Bronchial epithelial cell (primary cell): Measurements from ENCODE around the gene IL36A. TPM values are rescaled to one million over a fixed set of nuclear protein-coding genes. Genes with fewer than 3 reads are reported as not detected.

Experiments used
- DNase-seq: peaks from one replicate; pipeline ENCODE4 v3.0.0-alpha.2; 2010; ENCODE audit warnings: low read depth
- FAIRE-seq: peaks from 2 replicates; lab custom pipeline; 2011; peaks lifted over from hg19 to GRCh38; lab: Jason Lieb, UNC
- H3K27me3 ChIP-seq: 2 replicates; pipeline ENCODE4 v1.5.1; 2011; ENCODE audit warnings: low read length; ENCODE audit not compliant: control insufficient read depth, insufficient read depth
- H3K36me3 ChIP-seq: 2 replicates; pipeline ENCODE4 v1.5.1; 2011; ENCODE audit warnings: low read length; ENCODE audit not compliant: control insufficient read depth, insufficient read depth
- H3K4me3 ChIP-seq: 2 replicates; pipeline ENCODE4 v1.5.1; 2011; ENCODE audit warnings: mild to moderate bottlenecking, low read depth, low read length, control low read depth
- total RNA-seq: library from RNA; depleted of rRNA; stranded (reverse); fragments of >200 nt; gene quantifications from 2 replicates; pipeline ENCODE4 v1.2.1, GENCODE V29; 2014
- TF ChIP-seq, protein P1 (sequence below): IDR thresholded peaks from 2 replicates; pipeline ENCODE4 v1.5.1; 2011; ENCODE audit warnings: mild to moderate bottlenecking, moderate library complexity, low read length, control low read depth, inconsistent platforms; ENCODE audit not compliant: insufficient read depth, severe bottlenecking

The IL36A gene
- total RNA-seq, 1 donor from 2014 or later = 6.3 TPM

- TF ChIP-seq, protein P1, sequence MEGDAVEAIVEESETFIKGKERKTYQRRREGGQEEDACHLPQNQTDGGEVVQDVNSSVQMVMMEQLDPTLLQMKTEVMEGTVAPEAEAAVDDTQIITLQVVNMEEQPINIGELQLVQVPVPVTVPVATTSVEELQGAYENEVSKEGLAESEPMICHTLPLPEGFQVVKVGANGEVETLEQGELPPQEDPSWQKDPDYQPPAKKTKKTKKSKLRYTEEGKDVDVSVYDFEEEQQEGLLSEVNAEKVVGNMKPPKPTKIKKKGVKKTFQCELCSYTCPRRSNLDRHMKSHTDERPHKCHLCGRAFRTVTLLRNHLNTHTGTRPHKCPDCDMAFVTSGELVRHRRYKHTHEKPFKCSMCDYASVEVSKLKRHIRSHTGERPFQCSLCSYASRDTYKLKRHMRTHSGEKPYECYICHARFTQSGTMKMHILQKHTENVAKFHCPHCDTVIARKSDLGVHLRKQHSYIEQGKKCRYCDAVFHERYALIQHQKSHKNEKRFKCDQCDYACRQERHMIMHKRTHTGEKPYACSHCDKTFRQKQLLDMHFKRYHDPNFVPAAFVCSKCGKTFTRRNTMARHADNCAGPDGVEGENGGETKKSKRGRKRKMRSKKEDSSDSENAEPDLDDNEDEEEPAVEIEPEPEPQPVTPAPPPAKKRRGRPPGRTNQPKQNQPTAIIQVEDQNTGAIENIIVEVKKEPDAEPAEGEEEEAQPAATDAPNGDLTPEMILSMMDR = no peak
- no peak within 1 kb of the TSS for H3K4me3 ChIP-seq
- H3K27me3 ChIP-seq = no peaks in the 10 kb centered on the region
- no peaks in the 10 kb centered on the region for H3K36me3 ChIP-seq
- FAIRE-seq (no peak), DNase-seq (no peak)
These were observed 47.2 kb downstream of the IL36A start, which contains the start of gene IL36B for GRCh38 chr2:113052396-113052917. Gene IL36B, minus strand, starts transcription at chr2:113052867.

DNA sequence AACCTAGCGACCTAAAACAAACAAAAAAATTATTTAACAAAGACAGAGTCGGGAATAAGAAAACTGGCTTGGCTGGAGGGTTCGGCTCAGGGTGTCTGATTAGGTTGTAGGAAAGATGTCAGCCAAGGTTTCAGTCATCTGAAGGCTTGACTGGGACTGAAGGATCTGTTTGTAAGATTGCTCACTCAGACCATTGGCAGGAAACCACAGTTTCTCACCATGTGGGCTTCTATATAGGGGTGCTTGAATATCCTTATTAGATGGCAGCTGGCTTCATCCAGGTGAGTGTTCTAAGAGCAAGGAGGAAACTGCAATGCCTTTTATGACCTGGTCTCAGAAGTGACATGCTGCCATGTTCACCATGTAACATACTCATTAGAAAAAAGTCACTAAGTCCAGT lies 48.4 kb downstream of the IL36A start:
- H3K27me3 ChIP-seq = no peaks in the 10 kb centered on the region
- DNase-seq = no peak
- FAIRE-seq = no peak
- H3K36me3 ChIP-seq = no peaks in the 10 kb centered on the region
- H3K4me3 ChIP-seq = no peak overlapping the region
- TF ChIP-seq, protein P1 = no peak

DNA sequence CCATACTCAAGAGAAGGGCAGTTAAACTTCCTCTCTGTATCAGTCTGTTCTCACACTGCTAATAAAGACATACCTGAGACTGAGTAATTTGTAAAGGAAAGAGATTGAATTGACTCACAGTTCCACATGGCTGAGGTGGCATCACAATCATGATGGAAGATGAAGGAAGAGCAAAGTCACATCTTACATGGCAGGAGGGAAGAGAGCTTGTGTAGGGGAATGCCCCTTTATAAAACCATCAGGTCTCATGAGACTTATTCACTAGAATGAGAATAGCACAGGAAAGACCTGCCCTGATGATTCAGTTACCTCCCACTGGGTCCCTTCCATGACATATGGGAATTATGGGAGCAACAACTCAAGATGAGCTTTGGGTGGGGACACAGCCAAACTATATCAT lies 48.8 kb downstream of the IL36A start:
- FAIRE-seq (no peak), DNase-seq (peak; percentile 35)
- no peaks in the 10 kb centered on the region for H3K27me3 ChIP-seq
- TF ChIP-seq, protein P1 = no peak
- no peaks in the 10 kb centered on the region for H3K36me3 ChIP-seq
- H3K4me3 ChIP-seq = no peak overlapping the region

DNA sequence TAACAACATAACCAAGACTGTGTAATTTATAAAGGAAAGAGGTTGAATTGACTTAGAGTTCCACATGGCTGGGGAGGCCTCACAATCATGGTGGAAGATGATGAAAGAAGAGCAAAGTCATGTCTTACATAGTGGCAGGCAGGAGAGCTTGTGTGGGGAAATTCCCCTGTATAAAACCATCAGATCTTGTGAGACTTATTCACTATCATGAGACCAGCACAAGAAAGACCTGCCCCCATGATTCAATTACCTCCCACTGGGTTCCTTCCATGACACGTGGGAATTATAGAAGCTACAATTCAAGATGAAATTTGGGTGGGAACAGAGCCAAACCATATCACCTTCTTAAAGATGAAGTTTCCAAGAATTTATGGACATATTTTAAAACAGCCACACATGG lies 51.3 kb downstream of the IL36A start:
- H3K27me3 ChIP-seq = no peaks in the 10 kb centered on the region
- H3K36me3 ChIP-seq = no peaks in the 10 kb centered on the region
- no peak overlapping the region for H3K4me3 ChIP-seq
- TF ChIP-seq, protein P1 = no peak
- DNase-seq (no peak), FAIRE-seq (no peak)

DNA sequence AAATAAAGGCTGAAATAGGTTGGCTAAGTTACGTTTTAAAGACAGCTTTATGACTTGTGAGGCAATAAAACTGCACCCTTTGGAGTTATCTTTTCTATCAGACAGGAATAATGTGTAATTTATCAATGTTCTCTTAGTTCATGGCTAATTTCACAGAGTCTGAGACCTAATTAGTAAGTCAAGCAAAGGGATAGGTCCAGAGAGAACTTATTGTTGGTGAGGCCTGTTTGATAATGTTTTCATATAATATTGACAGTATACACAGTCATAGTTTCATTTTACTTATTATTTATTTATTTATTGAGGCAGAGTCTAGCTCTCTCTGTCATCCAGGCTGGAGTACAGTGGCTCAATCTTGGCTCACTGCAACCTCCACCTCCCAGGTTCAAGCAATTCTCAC lies 51.9 kb downstream of the IL36A start:
- FAIRE-seq = no peak
- DNase-seq = no peak
- Histone ChIP-seq H3K27me3 (no peaks in the 10 kb centered on the region), H3K4me3 (no peak overlapping the region), H3K36me3 (no peaks in the 10 kb centered on the region)
- TF ChIP-seq, protein P1 = no peak

Other genes with a start within 250 kb of the IL36A start
- 0.13 and 0.26 TPM in 2 replicates for gene CKAP2L, start 240.8 kb upstream of the IL36A start, total RNA-seq
- 53.5 and 82.7 TPM in 2 replicates for gene IL1A, start 221.0 kb upstream of the IL36A start, total RNA-seq
- 22.6 and 41.0 TPM in 2 replicates for gene IL1B, start 168.7 kb upstream of the IL36A start, total RNA-seq
- not detected in 2 replicates for gene IL37, start 94.3 kb upstream of the IL36A start, total RNA-seq
- gene IL36G, start 27.5 kb upstream of the IL36A start, total RNA-seq = 0.51 TPM in 1 of 2 replicates, not detected in the other
- 0.13 TPM in 1 of 2 replicates, not detected in the other for gene IL36B, start 47.4 kb downstream of the IL36A start, total RNA-seq
- 1.1 and 1.9 TPM in 2 replicates for gene IL36RN, start 53.7 kb downstream of the IL36A start, total RNA-seq
- gene IL1F10, start 62.5 kb downstream of the IL36A start, total RNA-seq = not detected in 2 replicates
- 71.9 and 113 TPM in 2 replicates for gene IL1RN, start 122.1 kb downstream of the IL36A start, total RNA-seq
- gene PSD4, start 168.5 kb downstream of the IL36A start, total RNA-seq = 25.0 and 27.0 TPM in 2 replicates